Erythroblast (primary cell): ENCODE results near the gene GIMAP4.
"Not testable (repeated sequence)": the region's sequence is repeated elsewhere in the genome, so short reads cannot be mapped to it uniquely, and the experiment has no call there.

Source experiments
- DNase-seq, 2 experiments: peaks; one replicate each; lab custom pipeline; 2025; lab: John Stamatoyannopoulos, UW
- GATA1 ChIP-seq: IDR thresholded peaks from 2 replicates; pipeline ENCODE4 v1.6.1; 2011; ENCODE audit warnings: low read depth, mild to moderate bottlenecking, control low read depth, low read length, moderate library complexity
- POLR2A ChIP-seq: IDR thresholded peaks from 2 replicates; pipeline ENCODE4 v1.6.1; 2011; ENCODE audit warnings: mild to moderate bottlenecking, low read length

GIMAP4 gene

GRCh38 chr7:150568714-150569113, 1.5 kb downstream of the GIMAP4 start:
- TF ChIP-seq GATA1 (no peak), POLR2A (no peak)
- no peak for DNase-seq

- no peak for DNase-seq
- TF ChIP-seq POLR2A (no peak), GATA1 (no peak)
Measured at GRCh38 chr7:150569245-150569955, 2.2 kb downstream of the GIMAP4 start.

- no peak for TF ChIP-seq GATA1
- TF ChIP-seq POLR2A = no peak
- no peak for DNase-seq
Measured at GRCh38 chr7:150570556-150571465, 3.6 kb downstream of the GIMAP4 start.

- no peak for TF ChIP-seq POLR2A
- TF ChIP-seq GATA1 = no peak
Measured at GRCh38 chr7:150572496-150572895, 5.3 kb downstream of the GIMAP4 start.

GRCh38 chr7:150579979-150580637, 12.9 kb downstream of the GIMAP4 start:
- not testable (repeated sequence) for DNase-seq

More at GRCh38 chr7:150572496-150572895, 5.3 kb downstream of the GIMAP4 start:
- no peak for DNase-seq

GRCh38 chr7:150580638-150581394, 13.6 kb downstream of the GIMAP4 start:
- no peak for DNase-seq
- TF ChIP-seq GATA1 = no peak
- TF ChIP-seq POLR2A = no peak

- no peak for DNase-seq
- no peak for TF ChIP-seq POLR2A
Measured at GRCh38 chr7:150585199-150585598, 18.0 kb downstream of the GIMAP4 start.

GRCh38 chr7:150586068-150586784, 19.0 kb downstream of the GIMAP4 start:
- TF ChIP-seq POLR2A = no peak
- no peak for TF ChIP-seq GATA1
- no peak for DNase-seq

- no peak for DNase-seq
- TF ChIP-seq POLR2A (no peak), GATA1 (no peak)
Measured at GRCh38 chr7:150586785-150587152, 19.6 kb downstream of the GIMAP4 start.

- TF ChIP-seq POLR2A (no peak), GATA1 (no peak)
- DNase-seq = no peak
Measured at GRCh38 chr7:150587551-150587950, 20.4 kb downstream of the GIMAP4 start.

- DNase-seq = no peak
- TF ChIP-seq GATA1 (no peak), POLR2A (no peak)
Measured at GRCh38 chr7:150594805-150595204, 27.6 kb downstream of the GIMAP4 start.

- no peak for DNase-seq
- no peak for TF ChIP-seq POLR2A
- TF ChIP-seq GATA1 = no peak
Measured at GRCh38 chr7:150595361-150595760, 28.2 kb downstream of the GIMAP4 start.

- DNase-seq = not testable (repeated sequence)
Measured at GRCh38 chr7:150603600-150603999, 36.4 kb downstream of the GIMAP4 start.
